Forelimb muscle (tissue), 1 donor: ENCODE data around the gene RNF128. TPM values are rescaled to one million over a fixed set of nuclear protein-coding genes. Genes with fewer than 3 reads are reported as not detected.
"Not testable (repeated sequence)": the region's sequence is repeated elsewhere in the genome, so short reads cannot be mapped to it uniquely, and the experiment has no call there.

Source experiments
- DNase-seq: peaks from one replicate; pipeline ENCODE4 v3.0.0-alpha.2; 2013; ENCODE audit warnings: low read depth
- polyA plus RNA-seq: library from polyadenylated mRNA; unstranded; fragments of 120-200 nt; gene quantifications from one replicate; pipeline ENCODE4 v1.2.1, GENCODE V29; 2013; ENCODE audit not compliant: insufficient read length

RNF128 gene
- polyA plus RNA-seq, 1 donor: not detected

DNA sequence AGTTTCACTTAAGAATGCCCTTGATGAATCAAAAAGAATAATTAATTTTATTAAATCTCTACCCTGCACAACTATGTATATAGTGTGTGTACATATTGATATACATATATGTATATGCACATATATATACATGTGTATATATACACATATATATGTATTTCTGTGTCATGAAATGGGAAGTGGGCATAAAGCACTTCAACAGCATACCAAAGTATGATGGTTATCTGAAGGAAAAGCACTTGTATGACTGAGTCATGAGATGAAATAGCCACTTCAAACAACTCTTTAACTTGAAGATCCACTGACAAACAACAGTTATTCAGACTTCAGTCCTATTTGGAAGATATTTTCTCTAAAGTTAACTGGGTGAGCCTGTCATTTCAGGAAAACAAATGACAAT is 16.3 kb downstream of the RNF128 start:
- no peak for DNase-seq

- no peak for DNase-seq
Measured at GRCh38 chrX:106748377-106748776, 21.9 kb downstream of the RNF128 start.

DNA sequence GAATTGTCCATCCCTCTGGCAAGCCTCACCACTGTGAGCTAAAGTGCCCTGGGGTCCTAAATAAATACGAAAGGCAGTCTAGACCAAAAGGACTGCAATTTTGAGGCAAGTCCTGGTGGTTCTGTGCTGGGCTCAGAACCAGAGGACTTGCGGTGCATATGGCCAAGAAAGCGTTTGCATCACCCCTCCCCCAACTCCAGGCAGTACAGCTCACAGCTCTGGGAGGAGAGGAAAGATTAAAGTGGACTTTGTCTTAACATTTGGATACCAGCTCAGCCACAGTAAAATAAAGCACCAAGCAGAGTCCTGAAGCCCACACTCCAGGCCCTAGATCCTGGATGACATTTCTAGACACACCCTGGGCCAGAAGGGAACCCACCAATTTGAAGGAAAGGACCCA is 24.9 kb downstream of the RNF128 start:
- DNase-seq: no peak

DNA sequence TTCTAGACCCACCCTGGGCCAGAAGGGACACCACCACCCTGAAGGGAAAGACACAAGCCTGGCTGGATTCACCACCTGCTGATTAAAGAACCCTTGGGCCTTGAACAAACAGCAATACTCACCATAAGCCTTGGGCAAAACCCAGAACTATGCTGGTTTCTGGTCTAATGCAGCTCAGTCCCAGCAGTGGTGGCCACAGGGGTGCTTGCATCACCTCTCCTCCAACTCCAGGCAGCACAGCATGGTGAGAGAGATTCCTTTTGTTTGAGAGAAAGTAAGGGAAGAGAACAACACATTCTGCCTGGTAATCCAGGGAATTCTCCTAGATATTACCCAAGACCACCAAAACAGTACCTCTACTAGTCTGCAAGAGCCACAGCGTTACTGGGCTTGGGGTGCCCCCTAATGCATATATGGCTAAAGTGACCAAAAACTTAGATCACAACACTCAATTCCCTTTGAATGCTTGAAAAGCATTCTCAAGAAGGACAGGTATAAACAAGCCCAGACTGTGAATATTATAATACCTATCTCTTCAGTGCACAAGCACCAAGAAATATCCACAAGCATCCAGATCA is 25.7 kb downstream of the RNF128 start:
- no peak for DNase-seq

- DNase-seq: not testable (repeated sequence)
Measured at GRCh38 chrX:106769288-106769687, 42.8 kb downstream of the RNF128 start.

DNA sequence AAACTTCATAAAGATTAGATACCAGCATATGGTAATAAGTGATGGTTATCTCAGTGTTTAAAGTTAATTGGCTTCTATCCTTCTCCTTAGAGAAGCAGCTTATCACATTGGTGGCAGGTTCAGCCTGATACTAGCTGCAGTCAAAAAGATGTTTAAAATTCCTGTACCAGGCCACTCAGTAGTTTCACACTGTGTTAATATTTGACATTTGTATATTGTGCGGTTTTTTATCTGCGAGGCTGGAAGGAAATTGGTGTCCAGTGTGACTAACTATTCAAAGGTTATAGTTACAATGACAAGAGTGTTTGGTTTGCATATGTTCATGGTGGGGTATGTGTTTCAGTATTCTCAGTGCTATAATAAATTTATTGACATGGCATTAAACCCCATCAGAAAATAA is 48.5 kb downstream of the RNF128 start:
- no peak for DNase-seq

DNA sequence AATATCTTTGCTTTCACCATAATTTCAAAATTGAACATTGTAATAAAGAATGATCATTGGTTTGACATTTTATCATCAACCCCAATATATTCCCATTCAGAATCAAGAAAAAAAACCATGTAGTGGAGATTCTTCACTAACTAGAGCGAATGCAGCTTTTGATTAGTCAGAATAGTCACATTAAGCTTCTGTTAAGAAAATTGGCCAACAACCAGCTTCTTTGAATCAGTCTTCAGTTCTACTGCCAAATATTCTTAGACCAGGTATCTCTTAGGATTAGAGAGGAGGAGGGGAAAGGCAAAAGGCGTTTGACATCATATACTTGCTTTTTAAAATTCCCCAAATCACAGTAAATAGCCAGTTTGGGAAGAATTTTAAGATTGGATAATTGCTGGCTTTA is 53.8 kb downstream of the RNF128 start:
- no peak for DNase-seq

DNA sequence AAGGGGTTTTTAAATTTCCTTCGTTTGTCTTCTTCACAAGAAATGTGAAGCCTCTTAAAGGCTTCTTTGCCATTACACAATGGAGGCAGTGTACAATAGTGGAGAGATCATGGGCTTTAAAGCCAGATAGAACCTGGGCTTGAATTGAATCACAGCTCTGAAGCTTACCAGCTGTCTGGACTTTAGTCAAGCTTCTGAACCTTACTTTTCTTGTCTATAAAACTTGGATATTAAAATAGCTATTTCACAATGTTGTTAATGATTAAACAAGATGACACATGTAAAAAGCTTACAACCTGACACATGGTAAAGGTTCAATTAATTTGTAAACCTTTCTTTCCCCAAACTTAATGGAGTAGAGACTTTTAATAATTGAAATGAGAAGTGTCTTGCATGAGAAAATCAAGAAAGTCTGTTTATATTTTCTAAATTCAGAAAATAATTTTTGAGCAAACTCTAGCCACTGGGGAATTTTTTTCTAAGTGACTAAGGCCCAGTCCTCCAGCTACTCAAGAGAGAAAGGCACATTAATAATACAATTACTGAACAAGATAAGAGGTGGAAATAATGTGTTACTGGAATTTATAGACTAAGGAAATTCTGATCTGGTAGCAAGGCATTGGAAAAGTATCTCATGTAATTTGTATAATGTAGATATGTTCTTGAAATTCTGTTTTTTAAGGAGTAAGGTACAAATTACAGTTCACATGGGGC is 54.3 kb downstream of the RNF128 start:
- no peak for DNase-seq

- DNase-seq: no peak
Measured at GRCh38 chrX:106783716-106784115, 57.2 kb downstream of the RNF128 start.

GRCh38 chrX:106791495-106791894 is 65.0 kb downstream of the RNF128 start:
- DNase-seq: no peak

- DNase-seq: peak; percentile 8
Measured at GRCh38 chrX:106802063-106802387, 75.5 kb downstream of the RNF128 start.

- DNase-seq: peak; percentile 83
Measured at GRCh38 chrX:106802388-106803275, 76.1 kb downstream of the RNF128 start, which contains the start of gene TBC1D8B. Gene TBC1D8B, plus strand, starts transcription at chrX:106802673. Its CDS starts 181 bp downstream, at chrX:106802854.

GRCh38 chrX:106811131-106811910 is 84.8 kb downstream of the RNF128 start:
- no peak for DNase-seq

DNA sequence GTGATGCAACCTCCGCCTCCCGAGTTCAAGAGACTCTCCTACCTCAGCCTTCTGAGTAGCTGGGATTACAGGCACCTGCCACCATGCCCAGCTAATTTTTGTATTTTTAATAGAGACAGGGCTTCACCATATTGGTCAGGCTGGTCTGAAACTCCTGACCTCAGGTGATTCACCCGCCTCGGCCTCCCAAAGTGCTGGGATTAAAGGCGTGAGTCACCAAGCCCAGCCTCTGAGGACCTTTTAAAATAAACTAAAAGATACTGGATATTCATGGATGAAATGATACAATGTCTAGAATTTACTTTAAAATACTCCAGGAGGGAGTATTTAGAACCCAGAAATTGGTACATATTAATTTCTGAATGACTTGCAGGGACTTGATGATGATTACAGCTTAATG is 86.4 kb downstream of the RNF128 start:
- DNase-seq: not testable (repeated sequence)

DNA sequence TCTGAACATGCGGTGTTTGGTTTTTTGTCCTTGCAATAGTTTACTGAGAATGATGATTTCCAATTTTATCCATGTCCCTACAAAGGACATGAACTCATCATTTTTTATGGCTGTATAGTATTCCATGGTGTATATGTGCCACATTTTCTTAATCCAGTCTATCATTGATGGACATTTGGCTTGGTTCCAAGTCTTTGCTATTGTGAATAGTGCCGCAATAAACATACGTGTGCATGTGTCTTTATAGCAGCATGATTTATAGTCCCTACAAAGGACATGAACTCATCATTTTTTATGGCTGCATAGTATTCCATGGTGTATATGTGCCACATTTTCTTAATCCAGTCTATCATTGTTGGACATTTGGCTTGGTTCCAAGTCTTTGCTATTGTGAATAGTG is 87.6 kb downstream of the RNF128 start:
- not testable (repeated sequence) for DNase-seq

Other genes with a start within 250 kb of the RNF128 start
- gene RADX, start 114.7 kb upstream of the RNF128 start, polyA plus RNA-seq: 2.0 TPM
- gene TBC1D8B, start 76.0 kb downstream of the RNF128 start, polyA plus RNA-seq: 4.6 TPM
- gene RIPPLY1, start 176.6 kb downstream of the RNF128 start, polyA plus RNA-seq: 0.66 TPM
- gene CLDN2, start 193.7 kb downstream of the RNF128 start, polyA plus RNA-seq: 0.75 TPM